Activated CD8-positive, alpha-beta memory T cell treated with anti-CD3 and anti-CD28 coated beads, Interleukin-2, amount 50 U/mL, for 24 hours (primary cell): ENCODE measurements around the gene KDM5B.

Experiments
- DNase-seq: peaks from one replicate; pipeline ENCODE4 v3.0.0-alpha.2; 2020; ENCODE audit errors: extremely low read depth

Gene KDM5B

DNA sequence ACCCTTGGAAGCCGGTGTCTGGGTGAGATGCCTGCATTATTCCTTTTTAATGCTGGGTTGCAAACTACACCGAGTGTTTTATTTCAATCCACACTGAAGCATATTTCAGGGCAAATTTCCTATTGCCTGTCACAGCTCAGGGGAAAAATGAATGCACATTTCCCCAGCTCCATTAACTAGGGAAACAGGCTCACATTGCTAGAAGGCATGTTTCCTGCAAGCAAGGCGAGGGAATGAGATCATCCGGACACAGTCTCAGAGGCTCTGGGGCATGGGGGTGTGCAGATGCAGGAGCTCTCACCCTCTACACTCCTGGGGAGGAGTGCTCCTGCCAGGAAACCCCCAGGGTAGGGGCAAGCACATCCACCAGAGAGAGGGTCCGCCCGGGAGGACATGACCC, 122.6 kb downstream of the KDM5B start:
- no peak for DNase-seq

DNA sequence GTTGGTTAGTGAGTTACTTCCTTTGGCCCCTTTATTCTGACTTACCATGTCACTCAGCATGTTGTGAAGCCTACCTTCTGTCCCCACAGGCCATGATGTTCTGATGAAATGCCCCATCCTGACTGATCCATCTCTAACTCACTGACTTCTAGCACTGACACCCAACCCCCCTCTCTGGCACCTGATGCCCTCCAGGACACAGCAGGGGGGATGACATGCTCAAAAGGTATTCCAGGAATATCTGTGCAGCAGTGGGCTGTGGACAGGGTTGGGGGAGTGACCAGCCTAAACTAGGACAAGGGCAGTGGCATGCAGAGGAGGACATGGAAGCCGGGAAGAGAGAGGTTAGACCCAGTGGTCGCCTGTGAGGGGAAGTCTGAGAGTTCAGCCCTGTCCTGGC, 123.5 kb downstream of the KDM5B start:
- DNase-seq: no peak

DNA sequence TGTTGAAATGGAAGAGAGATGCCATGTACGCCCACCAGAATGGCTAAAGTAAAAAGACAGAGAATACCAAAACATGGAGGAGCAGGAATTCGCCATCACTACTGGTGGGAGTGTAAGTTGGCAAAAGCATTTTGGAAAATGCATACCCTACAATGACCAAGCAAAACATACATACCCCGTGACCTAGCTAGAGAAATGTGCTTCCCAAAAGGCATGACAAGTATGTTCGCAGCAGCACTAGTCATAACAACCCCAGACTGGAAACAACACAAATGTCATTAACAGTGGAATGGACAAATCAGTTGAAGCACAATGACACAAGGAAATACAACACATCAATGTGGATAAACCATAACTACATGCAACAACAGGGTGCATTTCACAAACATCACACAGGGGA, 125.2 kb downstream of the KDM5B start:
- no peak for DNase-seq

DNA sequence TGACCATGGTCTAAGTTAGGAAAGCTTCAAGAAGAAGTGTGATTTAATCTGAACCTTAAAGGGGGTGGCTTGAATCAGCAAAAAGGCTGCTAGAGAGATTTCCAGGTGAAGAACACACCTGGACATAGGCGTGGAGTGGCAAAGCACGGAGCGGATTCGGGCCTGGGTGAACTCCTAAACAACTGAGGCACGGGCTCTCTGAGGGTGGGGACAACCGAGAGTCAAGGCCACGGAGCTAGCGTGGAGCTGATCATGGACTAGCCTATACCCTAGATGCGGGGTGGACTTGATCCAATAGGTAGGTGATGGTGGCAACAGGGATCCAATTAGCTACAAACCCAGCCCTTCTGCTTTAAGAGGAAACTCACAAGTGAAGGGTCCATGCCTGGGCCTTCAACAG, 125.7 kb downstream of the KDM5B start:
- DNase-seq: no peak

DNA sequence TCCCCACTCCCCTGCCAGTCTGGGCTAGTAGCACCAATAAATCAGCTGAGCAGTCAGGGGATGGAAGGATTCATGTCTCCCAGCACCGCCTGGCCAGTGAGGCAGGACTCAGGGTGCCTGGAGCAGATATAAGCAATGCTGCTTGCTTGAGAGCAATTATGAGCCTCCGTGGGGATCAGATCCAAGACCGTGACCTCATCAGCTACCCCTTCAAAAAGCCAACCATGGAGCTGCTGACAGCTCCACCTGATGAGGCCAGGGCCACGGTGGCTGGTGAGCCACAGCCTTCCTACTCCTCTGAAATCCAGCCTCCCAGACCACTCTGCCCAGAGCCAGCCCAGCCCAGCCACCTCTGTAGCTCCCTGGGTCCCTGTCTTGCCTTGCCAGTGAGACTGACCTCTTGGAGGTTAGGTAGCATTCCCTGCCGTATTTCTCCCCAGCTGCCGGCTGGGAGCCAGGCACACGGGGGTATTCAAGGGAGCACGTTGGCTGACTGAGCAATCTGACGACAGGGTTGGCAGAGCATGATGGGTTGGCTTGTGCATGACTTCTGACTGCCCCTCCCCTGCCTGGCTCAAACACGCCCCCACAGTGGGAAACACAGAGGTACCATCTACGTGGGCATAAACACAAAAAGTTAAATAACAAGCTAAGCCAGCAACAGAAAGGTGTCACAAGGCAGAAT, 126.3 kb downstream of the KDM5B start:
- no peak for DNase-seq

DNA sequence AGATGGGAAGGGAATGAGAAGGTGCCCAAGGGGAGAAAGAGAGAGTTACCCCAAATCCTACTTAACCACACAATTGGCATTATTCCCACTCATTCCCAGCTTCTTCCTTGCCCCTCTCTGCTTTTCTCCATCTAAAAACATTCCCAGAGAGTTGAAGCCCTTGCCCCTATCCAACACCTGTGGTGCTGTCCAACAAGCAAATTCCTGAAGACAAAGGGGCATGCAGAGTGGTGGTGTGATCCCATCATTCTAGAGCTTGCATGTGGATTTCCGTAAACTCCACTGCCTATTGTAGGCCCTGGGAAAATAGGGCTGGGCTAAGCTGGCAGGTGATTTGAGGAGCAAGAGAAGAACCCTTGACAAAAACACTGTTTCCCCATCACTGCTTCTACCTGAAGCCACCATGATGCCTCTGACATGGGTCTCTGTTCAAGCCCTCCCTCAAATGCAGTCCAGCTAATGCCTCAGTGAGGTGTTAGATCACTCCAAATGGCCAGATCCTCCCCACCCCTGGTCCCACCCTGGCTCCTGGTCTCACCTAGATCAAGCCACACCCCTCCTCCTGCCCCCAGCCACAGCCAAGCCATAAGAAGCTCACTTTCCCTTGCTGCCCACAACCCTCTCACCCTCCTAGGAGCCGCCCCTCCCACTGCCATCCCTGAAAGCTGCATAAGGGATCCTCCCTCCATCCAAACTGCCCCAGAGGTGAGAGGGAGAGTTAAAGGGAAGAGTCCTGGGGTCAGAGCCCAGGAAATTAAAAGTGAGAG, 127.5 kb downstream of the KDM5B start:
- no peak for DNase-seq

DNA sequence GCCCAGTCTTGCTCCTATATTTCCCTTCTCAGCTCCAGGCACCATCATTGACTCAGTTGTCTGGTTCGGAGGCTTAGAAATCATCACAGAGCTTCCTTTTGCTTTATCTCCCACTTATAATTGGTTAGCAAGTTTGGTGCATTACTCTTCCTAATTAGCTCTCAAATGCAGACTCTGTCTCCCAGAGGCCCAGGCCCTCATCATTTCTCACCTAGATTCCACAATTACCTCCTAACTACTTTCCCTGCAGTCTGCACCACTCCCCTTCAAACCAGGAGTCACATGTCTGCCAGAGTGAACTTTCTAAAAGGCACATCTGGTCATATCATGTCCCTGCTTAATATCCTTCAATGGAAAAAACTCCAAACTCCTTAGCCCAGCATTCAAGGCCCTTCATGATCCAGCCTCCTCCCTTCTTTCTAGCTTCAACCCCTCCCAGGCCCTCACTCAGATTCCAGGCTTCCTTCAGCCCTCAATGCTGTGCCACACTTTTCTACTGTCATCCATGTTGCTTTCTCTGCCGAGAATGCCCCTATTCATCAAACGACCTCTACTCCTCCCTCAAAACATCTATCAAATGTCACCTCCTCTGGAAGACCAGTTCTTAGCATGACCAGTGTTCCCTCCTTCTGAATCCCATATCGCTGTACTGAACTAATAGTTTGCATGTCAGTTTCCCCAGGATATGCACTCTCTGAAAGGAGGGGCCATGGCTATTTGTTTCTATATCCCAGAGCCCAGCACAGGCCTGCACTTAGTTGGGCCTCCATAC, 128.6 kb downstream of the KDM5B start:
- DNase-seq: no peak

DNA sequence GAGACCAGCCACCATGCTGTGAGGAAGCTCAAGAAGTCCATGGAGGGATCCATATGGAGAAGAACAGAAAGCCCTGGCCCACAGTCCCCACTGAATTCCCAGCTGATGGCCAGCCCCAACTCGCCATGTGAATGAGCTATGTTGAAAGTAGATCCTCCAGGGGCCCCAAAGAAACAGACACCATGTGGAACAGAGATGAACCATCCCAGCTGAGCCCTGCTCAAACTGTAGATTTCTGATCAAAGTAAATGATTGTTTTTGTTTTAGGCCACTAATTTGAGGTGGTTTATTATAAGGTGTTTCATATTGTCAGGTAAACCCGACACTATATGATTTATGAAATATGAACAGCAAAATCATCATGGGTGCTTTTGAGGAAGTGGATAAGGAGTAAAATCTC, 130.8 kb downstream of the KDM5B start:
- DNase-seq: no peak
